Fibroblast of skin of right biceps (primary cell): ENCODE data around the gene IFI16.

Experiments
- DNase-seq: peaks from one replicate; pipeline ENCODE4 v3.0.0-alpha.2; 2013

The IFI16 gene

DNA sequence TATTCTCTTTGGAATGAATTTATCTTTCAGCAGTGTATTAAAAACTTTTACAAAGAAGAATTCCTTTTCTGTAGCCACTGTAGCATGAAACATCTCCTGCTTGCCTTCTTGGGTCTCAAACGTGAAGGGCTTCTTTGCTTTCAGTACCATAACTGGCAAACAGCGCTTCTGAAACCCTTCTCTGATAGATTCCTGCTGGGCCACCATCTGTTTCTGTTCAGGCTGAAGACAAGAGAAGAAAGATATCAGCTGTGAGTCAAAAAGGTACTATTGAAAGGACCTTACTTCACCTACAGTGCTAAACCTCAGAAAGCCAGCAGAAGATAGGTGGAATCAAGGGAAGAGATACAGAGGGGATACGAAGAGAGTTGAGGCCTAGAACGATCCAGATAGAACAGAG is 56.4 kb downstream of the IFI16 start:
- DNase-seq, result no peak

DNA sequence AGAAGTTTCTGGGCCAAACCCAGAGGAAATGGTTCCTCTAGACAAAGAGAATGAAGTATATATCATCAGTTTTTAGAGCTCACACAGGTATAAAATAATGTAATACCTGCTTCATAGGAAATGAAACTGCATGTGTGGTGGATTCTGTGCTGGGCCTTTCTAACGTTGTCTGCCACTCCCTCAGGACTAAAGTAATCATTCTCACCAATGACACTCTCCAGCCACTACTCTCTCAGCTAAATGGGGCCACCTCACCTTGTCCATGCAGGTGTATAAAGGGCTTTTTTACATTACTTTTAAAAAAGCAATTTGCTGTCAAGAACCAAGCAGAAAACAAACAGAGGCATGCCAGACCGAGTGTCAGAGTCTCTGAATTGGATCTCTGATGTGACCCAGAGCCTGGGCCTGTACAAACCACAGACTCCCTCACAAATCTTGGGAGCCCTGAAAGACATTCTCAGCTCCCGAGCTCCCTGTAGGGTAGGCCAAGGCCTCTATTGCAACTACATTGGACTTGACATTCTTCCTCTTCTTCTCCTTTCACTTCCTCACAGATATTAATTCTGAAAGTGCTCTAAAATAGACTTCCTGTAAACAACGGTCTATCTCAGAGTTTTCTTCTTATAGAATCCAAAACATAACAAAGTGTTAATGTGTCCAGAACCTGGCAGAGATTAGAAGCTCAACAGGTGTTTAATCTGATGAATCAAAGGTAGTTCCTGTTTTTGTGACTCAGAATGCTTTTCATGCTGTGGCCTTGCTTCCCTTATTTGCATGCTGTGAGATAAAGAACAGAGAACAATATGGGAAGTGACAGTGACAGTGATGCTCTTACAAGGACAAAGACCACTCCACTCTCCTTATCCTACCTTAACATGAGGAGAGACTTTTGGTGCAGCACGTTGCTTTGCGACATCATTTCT is 58.3 kb downstream of the IFI16 start:
- no peak for DNase-seq

DNA sequence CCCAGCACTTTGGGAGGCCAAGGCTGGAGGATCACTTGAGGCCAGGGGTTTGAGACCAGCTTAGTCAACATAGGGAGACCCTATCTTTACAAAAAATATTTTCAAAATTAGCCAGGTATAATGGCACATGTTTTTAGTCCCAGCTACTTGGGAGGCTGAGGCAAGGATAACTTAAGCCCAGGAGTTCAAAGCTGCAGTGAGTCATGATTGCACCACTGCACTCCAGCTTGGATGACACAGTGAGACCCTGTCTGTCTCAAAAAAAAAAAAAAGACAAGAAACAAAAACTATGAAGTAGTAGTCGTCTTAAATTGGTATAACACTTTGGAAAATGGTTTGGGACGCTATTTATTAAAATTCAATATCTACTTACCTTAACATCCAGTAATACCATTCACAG is 59.2 kb downstream of the IFI16 start:
- peak; percentile 61 for DNase-seq

DNA sequence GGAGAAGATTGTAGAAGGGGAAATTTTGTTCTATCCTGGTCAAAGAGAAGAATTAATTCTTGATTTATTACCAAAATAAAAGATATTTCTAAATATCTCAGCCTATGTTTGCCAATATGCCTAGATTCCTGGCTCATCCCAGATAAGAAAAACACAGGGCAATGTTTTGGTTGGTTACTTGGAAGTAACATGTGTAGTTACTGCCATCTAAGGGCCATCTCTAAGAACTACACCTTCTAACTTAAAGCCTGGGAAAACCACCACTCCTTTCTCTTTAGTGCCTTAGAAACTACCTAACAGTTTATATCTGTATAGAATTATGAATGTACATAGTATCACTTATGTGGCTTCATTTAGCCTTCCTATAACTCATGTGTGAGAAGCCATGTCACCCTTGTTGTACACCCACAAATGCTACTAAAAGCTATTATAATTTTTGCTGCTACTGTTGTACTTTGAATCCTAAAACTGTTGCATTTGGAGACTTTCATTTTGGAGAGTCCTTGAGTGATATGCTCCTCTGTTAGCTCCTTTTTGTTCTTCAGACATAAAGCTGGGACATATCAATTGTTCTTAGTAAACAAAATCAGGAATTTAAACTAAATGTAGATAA is 62.4 kb downstream of the IFI16 start:
- peak; percentile 66 for DNase-seq

DNA sequence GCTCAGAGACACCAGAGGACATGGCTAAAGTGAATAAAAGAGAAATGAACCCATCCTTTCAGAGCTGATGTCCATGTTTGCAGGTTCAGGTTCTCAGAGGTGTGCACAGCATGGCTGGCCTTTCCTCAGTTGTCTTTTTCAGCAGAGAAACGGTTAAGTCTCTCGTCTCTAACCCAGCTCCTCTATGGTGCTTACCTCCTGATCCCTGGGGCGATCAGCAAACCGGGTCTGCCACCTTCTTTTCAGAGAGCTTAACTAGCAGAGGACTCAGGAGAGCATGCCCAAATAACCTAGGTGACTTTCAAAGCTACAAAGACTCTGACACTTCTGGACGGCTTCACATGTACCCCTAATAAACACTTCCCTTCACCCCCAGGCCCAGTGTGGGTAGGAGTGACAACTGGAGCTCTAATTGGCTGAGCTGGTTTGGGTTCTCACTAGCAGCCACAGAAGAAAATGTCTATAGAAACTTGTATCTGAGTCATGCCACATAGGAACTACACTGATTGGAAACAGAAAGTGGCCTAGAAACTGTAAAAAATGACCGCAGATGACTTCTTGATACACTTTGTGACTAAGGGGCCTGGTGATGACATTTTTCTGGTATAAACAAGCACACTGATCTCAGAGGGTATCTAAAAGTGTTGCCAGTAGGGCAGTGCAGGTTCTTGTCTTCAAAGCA is 66.9 kb downstream of the IFI16 start, which contains the start of gene AIM2:
TSS of gene AIM2 (minus strand) at position 329 of the 682 bp plus-strand sequence. CDS start 3,267 bp downstream, outside the sequence.
- DNase-seq, result peak; percentile 79

DNA sequence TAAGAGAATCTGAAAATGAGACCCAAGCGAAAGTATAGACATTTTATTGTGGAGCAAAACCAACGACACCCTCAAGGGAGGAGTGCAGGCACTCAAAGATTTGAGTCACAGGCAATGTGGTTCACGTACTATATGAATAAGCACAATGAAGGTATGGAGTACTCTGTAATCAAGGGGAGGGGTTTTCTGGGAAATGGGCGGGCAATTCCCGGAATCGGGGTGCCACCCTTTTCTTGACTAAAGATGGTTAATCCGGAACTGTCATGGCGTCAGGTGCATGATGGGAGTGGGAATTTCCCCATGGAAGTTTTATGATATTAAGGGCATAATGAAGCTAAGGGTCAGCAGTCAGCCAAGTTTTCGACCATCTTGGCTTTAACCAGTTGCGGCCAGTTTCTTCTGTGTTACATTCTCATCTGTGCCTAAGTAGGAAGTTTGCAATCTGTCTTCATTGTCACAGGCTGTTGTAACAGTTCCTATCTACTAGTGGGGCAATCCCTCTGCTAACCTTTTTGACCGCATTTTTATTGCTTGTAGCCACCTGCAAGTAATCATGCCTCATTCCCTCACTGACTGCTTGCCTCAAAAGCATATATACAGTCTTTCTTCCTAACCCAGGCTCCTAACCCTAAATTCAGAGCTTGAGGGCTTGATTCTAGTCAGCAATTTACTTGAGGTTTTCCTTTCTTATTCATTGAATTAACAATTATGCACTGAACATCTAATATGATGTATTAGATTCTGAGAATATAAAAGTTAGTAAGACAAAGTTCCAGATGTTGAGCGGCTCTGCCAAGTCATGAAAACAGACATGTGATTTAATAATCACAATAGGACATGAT is 67.6 kb downstream of the IFI16 start:
- peak; percentile 75 for DNase-seq

DNA sequence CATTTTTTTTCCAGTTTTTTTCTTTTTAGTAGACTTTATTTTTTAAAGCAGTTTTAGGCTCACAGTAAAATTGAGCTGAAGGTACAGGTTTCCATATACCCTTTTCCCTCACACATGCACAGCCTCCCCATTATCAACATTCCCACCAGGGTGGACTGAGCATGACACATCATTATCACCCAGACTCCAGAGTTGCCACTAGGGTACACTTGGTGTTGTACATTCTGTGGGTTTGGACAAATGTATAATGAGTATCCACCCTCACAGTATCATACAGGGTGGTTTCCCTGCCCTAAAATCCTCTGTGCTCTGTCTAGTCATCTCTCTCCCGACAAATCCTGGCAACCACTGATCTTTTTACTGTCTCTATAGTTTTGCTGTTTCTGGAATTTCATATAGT is 69.8 kb downstream of the IFI16 start:
- DNase-seq, result no peak

DNA sequence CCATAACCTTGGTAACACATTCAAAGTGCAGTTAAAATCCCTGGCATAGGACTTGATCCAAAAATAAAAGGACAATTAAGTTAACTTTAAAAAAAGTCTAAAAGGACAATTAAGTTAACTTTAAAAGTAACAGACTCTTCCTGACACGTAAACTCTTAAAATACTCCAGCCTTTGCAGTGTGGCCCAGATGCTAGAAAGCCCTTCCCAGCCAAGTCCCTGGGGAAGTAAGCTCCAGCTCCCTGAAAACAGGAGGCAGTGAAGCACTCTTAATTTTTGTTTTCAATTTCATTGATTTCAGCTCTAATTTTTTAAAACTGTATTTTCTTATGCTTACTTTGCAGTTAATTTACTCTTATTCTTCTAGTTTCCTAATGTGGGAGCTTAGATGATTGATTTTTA is 71.9 kb downstream of the IFI16 start:
- DNase-seq, result no peak

DNA sequence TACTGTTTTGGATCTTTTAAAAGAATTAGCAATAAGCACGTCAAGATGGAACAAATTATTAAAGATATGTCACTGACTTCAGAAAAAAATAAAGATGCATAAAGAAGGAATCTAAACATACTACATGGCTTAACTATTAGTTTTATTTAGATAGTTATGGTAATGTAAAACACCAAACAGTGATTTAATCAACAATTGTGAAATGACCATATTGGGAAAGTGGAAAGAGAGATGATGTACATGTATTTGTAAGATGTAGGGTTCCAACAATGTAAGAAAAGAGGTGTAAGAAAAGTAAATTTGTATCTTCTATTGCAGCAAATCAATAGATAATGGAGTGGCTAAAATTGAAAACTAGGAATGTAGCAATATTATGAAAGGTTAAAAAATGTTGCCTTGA is 73.3 kb downstream of the IFI16 start:
- DNase-seq, result no peak

DNA sequence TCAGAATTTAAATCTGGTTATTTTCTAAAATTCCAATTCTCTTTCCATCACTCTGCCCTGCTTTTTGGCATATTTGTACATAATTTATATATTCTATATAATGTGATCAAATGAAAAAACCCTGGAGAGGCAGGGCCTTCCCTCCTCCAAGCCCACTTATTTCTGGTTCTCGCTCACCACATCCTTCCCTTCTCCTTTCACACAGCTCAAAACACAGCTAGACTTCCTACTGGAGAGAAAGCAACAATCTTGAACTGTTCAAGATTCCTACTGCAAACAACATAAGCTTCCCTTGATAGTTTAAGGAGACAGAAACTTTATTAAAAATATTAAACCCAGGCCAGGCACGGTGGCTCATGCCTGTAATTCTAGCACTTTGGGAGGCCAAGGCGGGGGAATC is 74.4 kb downstream of the IFI16 start:
- DNase-seq, result no peak

DNA sequence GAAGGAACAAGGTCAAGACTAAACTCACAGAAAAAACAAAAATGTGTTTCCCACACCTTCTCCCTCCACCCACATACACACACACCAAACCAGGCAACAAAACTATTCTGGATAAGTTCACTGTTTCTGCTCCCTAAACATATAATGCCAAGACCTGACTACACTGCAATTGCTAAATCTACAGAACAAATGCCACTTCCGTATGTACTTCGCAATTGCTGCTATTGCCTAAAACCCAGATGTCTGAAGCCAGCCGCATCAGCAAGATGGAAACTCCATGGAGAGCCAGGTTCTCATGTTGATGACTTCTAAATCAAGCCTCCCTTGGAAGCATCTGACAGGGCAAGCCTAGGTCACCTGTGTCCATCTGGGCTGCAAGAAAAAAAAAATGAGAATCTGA is 75.2 kb downstream of the IFI16 start:
- DNase-seq, result no peak

DNA sequence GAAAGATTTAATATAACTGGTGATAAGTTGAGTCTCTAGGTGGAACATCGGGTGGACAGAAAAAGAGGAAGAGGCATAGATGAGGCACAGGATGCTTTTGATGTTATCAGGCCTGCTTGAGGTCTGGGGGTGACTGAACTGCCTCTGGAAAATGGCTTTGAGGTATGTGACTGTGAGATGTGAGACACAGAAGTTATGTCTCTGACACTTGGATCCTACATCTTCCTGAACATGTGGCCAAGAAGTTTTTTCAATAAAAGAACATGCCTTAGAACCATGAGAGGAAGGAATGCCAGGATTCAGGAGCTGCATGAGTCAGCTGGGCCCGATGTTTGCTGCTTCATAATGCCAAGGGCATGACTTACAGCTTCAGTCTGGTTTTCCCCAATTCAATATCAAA is 78.3 kb downstream of the IFI16 start:
- peak; percentile 92 for DNase-seq

DNA sequence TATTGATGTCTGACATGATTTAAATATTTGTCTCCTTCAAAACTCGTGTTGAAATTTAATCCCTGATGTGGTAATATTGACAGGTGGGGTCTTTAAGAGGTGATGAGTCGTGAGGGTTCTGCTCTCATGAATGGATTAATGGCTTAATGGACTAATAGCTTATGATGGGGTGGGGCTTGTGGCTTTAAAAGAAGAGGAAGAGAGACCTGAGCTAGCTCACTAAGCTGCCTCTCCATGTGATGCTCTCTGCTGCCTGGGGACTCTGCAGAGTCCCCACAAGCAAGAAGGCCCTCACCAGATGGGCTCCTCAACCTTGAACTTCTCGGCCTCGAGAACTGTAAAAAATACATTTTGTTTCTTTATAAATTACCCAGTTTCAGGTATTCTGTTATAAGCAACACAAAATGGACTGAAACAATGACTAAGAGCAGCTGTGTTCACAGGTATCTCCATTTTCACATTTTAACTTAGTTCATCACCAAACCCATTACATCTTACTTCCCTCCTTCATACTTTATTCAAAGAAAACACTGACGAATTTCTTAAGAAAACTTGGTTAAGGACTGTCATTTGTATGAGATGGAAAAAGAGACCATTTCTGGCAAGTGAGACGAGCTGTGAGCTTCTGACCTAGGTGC is 79.0 kb downstream of the IFI16 start:
- no peak for DNase-seq

DNA sequence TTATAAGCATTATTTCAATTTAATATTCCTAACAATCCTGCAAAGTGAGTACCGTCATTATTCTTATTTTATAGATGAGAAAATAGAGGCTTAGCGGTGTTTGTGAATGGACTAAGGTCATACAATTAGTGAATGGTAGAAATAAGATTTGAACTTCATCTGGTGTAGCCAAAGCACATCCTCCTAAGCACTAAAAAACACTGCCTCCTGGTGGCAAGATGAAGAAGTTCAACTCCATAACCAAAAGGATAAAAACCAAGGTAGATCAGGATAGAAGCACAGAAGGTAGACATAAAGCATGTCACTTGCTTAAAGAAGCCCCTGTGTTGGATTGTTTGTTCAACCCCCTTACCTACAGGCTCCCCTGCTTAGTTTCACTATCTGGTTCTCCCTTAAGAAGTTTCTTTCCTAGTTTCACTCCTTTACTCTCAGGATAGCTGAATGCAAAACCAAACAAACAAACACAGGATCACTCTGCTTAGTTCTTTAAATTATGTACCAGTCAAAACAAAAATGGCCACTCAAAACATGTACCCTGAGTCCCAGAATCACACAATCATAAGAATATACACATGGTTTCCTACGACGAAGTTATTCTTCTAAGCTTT is 79.6 kb downstream of the IFI16 start:
- DNase-seq, result no peak

DNA sequence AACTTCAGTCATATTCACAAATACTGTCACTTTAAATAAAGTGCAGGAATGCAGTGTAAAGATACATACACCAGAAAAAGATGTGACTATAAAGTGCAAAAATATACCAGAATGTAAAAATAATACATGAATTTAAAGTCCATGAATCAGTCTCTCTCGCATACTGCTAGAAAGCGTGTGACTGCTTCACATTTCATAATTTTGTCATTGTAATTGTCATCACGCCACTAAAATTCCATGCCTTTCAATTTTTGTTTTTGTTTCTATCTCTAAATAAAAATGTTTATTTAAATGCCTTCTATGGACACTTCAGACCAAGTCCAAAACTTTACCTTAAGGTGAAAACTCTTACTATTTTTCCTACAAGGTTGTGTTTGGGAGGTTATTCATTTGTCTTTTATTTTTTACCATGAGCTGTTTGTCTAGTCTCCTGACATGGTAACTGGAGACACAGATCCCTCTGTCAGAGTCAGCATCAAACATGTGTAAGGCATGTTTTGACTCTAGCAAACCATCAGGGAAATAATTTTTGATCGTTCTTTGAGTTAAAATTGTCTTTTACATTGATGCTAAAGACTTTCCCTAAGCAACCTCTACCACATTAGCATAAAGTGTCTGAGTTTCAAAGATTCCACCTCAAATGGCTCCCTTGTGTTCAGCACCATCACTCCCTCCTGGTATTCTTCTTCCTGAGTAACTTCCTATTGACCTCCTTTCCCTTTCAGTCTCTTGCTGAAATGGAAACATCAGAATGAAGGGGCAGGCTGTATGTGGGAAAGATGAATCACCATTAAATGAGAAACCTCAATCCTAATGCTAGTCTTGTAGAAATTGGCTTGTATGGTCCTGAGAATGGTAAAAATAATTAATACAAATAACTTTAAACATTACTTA is 80.8 kb downstream of the IFI16 start:
- DNase-seq, result peak; percentile 70

DNA sequence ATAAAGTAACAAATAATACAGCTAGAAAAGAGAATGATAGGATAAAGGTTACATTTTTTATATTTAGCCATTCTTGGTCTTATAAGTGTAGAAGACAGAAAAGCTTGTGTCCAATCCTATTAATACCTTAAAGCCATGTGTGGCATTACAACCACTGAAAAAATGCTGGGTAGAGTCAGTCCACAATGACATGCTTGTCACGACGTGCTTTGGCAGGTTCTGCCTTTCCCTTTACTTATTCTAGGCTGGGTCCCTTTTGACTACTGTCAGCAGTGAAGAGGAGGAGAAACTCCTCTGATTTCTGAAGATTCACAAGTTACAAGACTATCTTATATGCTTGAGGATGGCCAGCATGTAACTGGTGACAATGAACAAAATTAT is 81.5 kb downstream of the IFI16 start:
- DNase-seq, result no peak

DNA sequence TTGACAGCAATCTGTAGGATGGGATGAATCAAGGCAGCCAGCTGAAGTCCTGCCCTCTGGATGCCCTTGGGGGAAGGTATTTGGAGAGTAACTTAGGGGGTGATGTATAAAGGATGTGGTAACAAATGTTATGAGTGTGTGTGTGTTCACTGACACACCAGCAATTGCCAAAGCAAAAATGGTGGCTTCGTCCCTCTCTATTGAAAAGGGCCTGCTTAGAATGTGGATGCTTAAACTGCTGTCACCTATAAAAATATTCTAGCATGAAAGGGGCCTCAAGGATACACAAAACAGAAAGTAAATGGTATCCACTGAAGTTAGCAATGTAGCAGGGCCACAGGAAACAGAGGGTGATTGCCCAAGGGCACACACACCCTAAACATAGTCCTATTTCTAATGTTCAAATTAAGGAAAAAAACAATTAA is 81.9 kb downstream of the IFI16 start:
- peak; percentile 89 for DNase-seq

DNA sequence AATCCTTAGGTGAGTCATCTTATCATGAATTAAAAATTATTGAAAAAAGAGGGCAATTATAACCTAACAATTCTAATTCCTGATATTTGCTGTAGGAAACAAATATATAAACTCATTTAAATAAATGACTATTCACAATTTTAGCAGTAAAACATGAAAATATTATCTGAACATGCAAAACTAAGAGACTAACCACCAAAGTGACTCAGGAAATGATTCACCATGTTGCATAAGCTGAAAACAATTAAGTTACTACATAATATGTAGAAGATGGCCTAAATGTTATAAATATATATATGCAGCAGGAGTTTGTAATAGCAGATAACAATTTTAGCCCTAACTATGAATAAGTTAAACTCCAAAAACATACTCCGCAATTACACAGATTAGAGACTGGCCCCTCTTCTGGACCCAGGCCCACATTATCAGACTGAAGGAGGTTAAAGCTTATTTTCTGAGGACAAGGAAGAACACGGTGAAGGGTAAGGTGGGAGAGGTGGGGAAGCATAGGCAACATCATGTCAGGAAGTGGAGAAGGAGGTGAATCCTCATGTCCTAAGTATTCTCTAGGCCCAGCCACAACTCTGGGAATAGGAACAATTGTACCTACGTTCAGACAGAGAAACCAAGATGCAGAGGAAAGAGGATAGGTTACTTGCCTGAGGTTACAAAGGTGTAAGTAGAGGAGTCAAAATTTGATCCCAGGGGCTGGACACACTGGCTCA is 82.5 kb downstream of the IFI16 start:
- peak; percentile 82 for DNase-seq

DNA sequence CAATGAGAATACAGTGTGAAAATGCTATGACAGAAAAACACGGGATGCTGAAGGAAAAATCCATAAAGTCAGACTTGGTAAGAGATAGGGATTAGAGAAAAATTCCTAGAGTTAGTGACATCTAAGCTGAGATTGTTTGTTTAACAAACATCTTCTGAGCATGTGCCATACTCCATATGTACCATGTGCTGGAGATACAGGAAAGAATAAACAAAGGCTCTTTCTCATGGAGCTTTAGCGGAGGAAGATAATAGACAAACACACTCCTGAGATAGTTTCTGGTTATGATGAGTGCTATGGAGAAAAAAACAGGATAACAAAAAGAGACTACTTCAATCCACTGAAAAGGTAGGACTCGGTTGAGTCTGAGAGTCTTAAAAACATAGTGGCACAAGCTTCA is 88.9 kb downstream of the IFI16 start:
- DNase-seq, result no peak

DNA sequence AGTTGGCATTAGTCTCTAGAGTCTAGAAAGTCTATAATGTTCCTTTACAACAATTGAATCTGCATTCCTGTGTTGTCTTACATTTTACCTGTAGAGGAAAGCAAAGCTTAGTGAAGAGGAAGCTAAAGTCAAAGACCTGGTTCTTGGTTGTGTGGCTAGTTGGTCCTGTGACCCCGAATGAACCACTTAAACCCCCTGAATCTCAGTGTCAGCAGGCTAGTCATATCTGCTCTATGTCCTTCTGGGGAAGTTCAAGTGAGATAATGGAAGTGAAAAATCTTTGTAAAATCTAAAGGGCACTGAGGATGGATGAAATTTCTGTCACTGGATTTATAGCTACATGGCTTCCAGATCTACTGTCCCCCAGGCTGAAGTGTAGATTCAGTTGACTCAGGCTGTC is 90.9 kb downstream of the IFI16 start:
- no peak for DNase-seq
